ENCODE data around the gene FXYD3.

DNA sequence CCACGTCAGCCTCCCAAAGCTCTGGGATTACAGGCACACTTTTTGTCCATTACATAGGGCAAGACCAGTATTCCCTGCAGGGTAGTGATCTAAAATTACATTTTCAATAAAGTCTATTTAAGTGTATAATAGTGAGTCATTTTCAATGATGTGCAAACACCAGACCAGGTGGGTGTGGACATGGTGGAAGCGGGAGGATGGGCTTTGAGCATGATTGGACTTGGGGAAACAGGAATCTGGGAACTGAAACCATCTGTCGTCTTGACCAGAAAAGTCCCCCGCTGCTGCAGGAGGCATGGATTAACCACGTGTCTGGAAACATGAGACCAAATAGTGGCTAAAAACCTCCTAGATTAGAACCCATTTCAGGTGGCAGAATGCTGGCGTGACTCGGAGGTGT, 4.9 kb downstream of the FXYD3 start:
- TF ChIP-seq EZH2 (IDR thresholded peaks at IDR 0.05; ENCODE audit: low read depth, unreplicated experiment) (no peak), STAT1 (IDR thresholded peaks at IDR 0.05; ENCODE audit: unreplicated experiment) (no peak), EZH2phosphoT487 (IDR thresholded peaks at IDR 0.05; ENCODE audit: unreplicated experiment) (no peak), POLR2AphosphoS5 (IDR thresholded peaks at IDR 0.05; ENCODE audit: low read depth) (no peak), ZNF114 (CRISPR knock-in tag; IDR thresholded peaks at IDR 0.05) (no peak)
- TF ChIP-seq, protein P1, sequence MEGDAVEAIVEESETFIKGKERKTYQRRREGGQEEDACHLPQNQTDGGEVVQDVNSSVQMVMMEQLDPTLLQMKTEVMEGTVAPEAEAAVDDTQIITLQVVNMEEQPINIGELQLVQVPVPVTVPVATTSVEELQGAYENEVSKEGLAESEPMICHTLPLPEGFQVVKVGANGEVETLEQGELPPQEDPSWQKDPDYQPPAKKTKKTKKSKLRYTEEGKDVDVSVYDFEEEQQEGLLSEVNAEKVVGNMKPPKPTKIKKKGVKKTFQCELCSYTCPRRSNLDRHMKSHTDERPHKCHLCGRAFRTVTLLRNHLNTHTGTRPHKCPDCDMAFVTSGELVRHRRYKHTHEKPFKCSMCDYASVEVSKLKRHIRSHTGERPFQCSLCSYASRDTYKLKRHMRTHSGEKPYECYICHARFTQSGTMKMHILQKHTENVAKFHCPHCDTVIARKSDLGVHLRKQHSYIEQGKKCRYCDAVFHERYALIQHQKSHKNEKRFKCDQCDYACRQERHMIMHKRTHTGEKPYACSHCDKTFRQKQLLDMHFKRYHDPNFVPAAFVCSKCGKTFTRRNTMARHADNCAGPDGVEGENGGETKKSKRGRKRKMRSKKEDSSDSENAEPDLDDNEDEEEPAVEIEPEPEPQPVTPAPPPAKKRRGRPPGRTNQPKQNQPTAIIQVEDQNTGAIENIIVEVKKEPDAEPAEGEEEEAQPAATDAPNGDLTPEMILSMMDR (conservative IDR thresholded peaks at IDR 0.05; ENCODE audit: low read depth in 2 of 2): no peak

All from GM23338 (cell line).